HG02763 (cell line): ENCODE measurements around the gene MICAL1.

Experiments used
- ATAC-seq: cut with Tn5 transposase; IDR thresholded peaks from one replicate; pipeline ENCODE4 v1.9.1; 2021; ENCODE audit warnings: mild to moderate bottlenecking, moderate library complexity; ENCODE audit not compliant: unreplicated experiment

MICAL1 gene

GRCh38 chr6:109455437-109456110, at the start of gene MICAL1:
Gene MICAL1 (minus strand): TSS chr6:109455772. CDS start chr6:109454196, 1,576 bp downstream.
- ATAC-seq = peak; percentile 51

- no peak for ATAC-seq
Observed at GRCh38 chr6:109503327-109504224, 48.0 kb upstream of the MICAL1 start.

- ATAC-seq = no peak
Observed at GRCh38 chr6:109498936-109499335, 43.4 kb upstream of the MICAL1 start.

GRCh38 chr6:109498052-109498451, 42.5 kb upstream of the MICAL1 start:
- ATAC-seq = no peak

GRCh38 chr6:109496036-109496772, 40.6 kb upstream of the MICAL1 start:
- no peak for ATAC-seq

GRCh38 chr6:109493865-109494264, 38.3 kb upstream of the MICAL1 start:
- no peak for ATAC-seq

GRCh38 chr6:109491207-109491938, 35.8 kb upstream of the MICAL1 start:
- no peak for ATAC-seq

- no peak for ATAC-seq
Observed at GRCh38 chr6:109490713-109491112, 35.1 kb upstream of the MICAL1 start.

GRCh38 chr6:109488001-109488400, 32.4 kb upstream of the MICAL1 start:
- no peak for ATAC-seq

- ATAC-seq = no peak
Observed at GRCh38 chr6:109486068-109486467, 30.5 kb upstream of the MICAL1 start.

GRCh38 chr6:109485266-109485935, 29.8 kb upstream of the MICAL1 start:
- no peak for ATAC-seq

- ATAC-seq = no peak
Observed at GRCh38 chr6:109484122-109484521, 28.6 kb upstream of the MICAL1 start.

GRCh38 chr6:109483735-109484057, 28.1 kb upstream of the MICAL1 start:
- ATAC-seq = no peak

- ATAC-seq = peak; percentile 91
Observed at GRCh38 chr6:109482905-109483734, 27.5 kb upstream of the MICAL1 start, which contains the start of gene ZBTB24. Gene ZBTB24 (minus strand): TSS chr6:109483219. CDS start chr6:109482026, 1,193 bp downstream.

GRCh38 chr6:109480993-109481480, 25.5 kb upstream of the MICAL1 start:
- ATAC-seq = no peak

- ATAC-seq = no peak
Observed at GRCh38 chr6:109478841-109479624, 23.5 kb upstream of the MICAL1 start.

GRCh38 chr6:109478222-109478805, 22.7 kb upstream of the MICAL1 start:
- ATAC-seq = no peak

GRCh38 chr6:109477725-109478124, 22.2 kb upstream of the MICAL1 start:
- peak; percentile 69 for ATAC-seq
